Astrocyte of the cerebellum (primary cell): ENCODE data around the gene TOGARAM2.

Experiments
- DNase-seq: peaks from one replicate; pipeline ENCODE4 v3.0.0-alpha.2; 2011; ENCODE audit warnings: low read depth
- H3K4me3 ChIP-seq: 2 replicates; pipeline ENCODE4 v1.5.1; 2011; ENCODE audit warnings: mild to moderate bottlenecking, low read depth, low read length, moderate library complexity
- CTCF ChIP-seq: IDR thresholded peaks from 2 replicates; pipeline ENCODE4 v1.5.1; 2012; ENCODE audit warnings: low read length, low read depth, moderate library complexity, mild to moderate bottlenecking; ENCODE audit errors: missing control alignments
- in situ Hi-C: cut with HindIII; loops from 2 replicates; pipeline ENCODE4 v1.10.0; 2017; ENCODE audit warnings: low sequenced_read_pairs

Gene TOGARAM2

GRCh38 chr2:28949617-28950305 is 31.3 kb upstream of the TOGARAM2 start:
- no peak overlapping the region for H3K4me3 ChIP-seq
- in situ Hi-C loops, result loop anchor here (10.0 kb wide), 1 partner anchor 245 kb away; no protein-coding TSS in a partner anchor
- DNase-seq, result no peak
- no peak for TF ChIP-seq CTCF

- no peak for DNase-seq
- in situ Hi-C loops, result loop anchor here (10.0 kb wide), 1 partner anchor 244 kb away; no protein-coding TSS in a partner anchor
- H3K4me3 ChIP-seq, result no peak overlapping the region
- no peak for TF ChIP-seq CTCF
Measured at GRCh38 chr2:28950941-28951630, 30.0 kb upstream of the TOGARAM2 start.

GRCh38 chr2:28951910-28952835 is 28.9 kb upstream of the TOGARAM2 start:
- no peak for TF ChIP-seq CTCF
- H3K4me3 ChIP-seq, result no peak overlapping the region
- in situ Hi-C loops, result loop anchor here (10.0 kb wide), 1 partner anchor 243 kb away; no protein-coding TSS in a partner anchor
- no peak for DNase-seq

- in situ Hi-C loops, result loop anchor here (10.0 kb wide), 1 partner anchor 242 kb away; no protein-coding TSS in a partner anchor
- no peak overlapping the region for H3K4me3 ChIP-seq
- DNase-seq, result no peak
- TF ChIP-seq CTCF, result peak; percentile 3
Measured at GRCh38 chr2:28952836-28953211, 28.3 kb upstream of the TOGARAM2 start.

GRCh38 chr2:28955467-28955866 is 25.6 kb upstream of the TOGARAM2 start:
- in situ Hi-C loops, result loop anchor here (10.0 kb wide), 1 partner anchor 239 kb away; no protein-coding TSS in a partner anchor
- DNase-seq, result no peak
- no peak overlapping the region for H3K4me3 ChIP-seq
- TF ChIP-seq CTCF, result no peak

GRCh38 chr2:28956415-28956826 is 24.7 kb upstream of the TOGARAM2 start:
- no peak for DNase-seq
- peak; percentile 41 for TF ChIP-seq CTCF
- H3K4me3 ChIP-seq, result no peak overlapping the region
- in situ Hi-C loops, result loop anchor here (10.0 kb wide), 1 partner anchor 238 kb away; no protein-coding TSS in a partner anchor
